HEK293T (cell line): ENCODE data around the gene TAGLN2.

Experiments used
- ARNT ChIP-seq: fragments of 450-650 bp; IDR thresholded peaks from 2 replicates; pipeline ENCODE4 v1.6.1; 2017; ENCODE audit warnings: mild to moderate bottlenecking
- BHLHE40 ChIP-seq: fragments of 450-650 bp; IDR thresholded peaks from 2 replicates; pipeline ENCODE4 v1.6.1; 2016; ENCODE audit warnings: mild to moderate bottlenecking, moderate library complexity, borderline replicate concordance
- CTBP1 ChIP-seq: fragments of 450-650 bp; IDR thresholded peaks from 2 replicates; pipeline ENCODE4 v1.6.1; 2016; ENCODE audit warnings: borderline replicate concordance
- FOXM1 ChIP-seq: fragments of 450-650 bp; IDR thresholded peaks from 2 replicates; pipeline ENCODE4 v1.6.1; 2017; ENCODE audit warnings: mild to moderate bottlenecking, borderline replicate concordance
- LEF1 ChIP-seq: fragments of 450-650 bp; IDR thresholded peaks from 2 replicates; pipeline ENCODE4 v1.6.1; 2017; ENCODE audit warnings: mild to moderate bottlenecking, borderline replicate concordance
- NFRKB ChIP-seq: fragments of 450-650 bp; IDR thresholded peaks from 2 replicates; pipeline ENCODE4 v1.6.1; 2016; ENCODE audit warnings: mild to moderate bottlenecking, moderate library complexity
- SP1 ChIP-seq: fragments of 450-650 bp; IDR thresholded peaks from 2 replicates; pipeline ENCODE4 v1.6.1; 2017
- SUZ12 ChIP-seq: fragments of 450-650 bp; IDR thresholded peaks from 2 replicates; pipeline ENCODE4 v1.6.1; 2016; ENCODE audit warnings: mild to moderate bottlenecking
- TARDBP ChIP-seq: fragments of 450-650 bp; IDR thresholded peaks from 2 replicates; pipeline ENCODE4 v1.6.1; 2016

GRCh38 chr1:159890390-159890789 is 34.9 kb downstream of the TAGLN2 start:
- no peak for TF ChIP-seq NFRKB
- TF ChIP-seq BHLHE40: no peak
- no peak for TF ChIP-seq SP1
- TF ChIP-seq FOXM1: no peak
- no peak for TF ChIP-seq CTBP1
- TF ChIP-seq SUZ12: no peak
- TF ChIP-seq TARDBP: no peak
- TF ChIP-seq ARNT: no peak
- TF ChIP-seq LEF1: no peak
